GM23338 (cell line): ENCODE measurements around the gene ZNF648. TPM values are rescaled to one million over a fixed set of nuclear protein-coding genes. Genes with fewer than 3 reads are reported as not detected.

Source experiments
- ATAC-seq: fragments of 200-7000 bp; cut with Tn5 transposase; 3 replicates; pipeline ENCODE4 v1.9.1; 2020
- DNase-seq: peaks from one replicate; pipeline ENCODE4 v3.0.0-alpha.2; 2015; ENCODE audit warnings: low spot score
- H2AFZ ChIP-seq: fragments of 200-600 bp; sonication (generic); 2 replicates; pipeline ENCODE4 v1.8.0; 2016; ENCODE audit warnings: antibody characterized with exemption, mild to moderate bottlenecking, moderate library complexity
- H3F3A ChIP-seq: fragments of 200-600 bp; sonication (generic); replicated peaks from 2 replicates; pipeline ENCODE4 v1.8.0; 2017; ENCODE audit warnings: antibody characterized with exemption, mixed run types, low read depth
- H3K27ac ChIP-seq: fragments of 200-600 bp; sonication (generic); 2 replicates; pipeline ENCODE4 v1.6.1; 2016; ENCODE audit warnings: low read depth
- H3K27me3 ChIP-seq: fragments of 200-600 bp; sonication (generic); 2 replicates; pipeline ENCODE4 v1.8.0; 2016; ENCODE audit warnings: mild to moderate bottlenecking, mixed run types, moderate library complexity; ENCODE audit not compliant: insufficient read depth
- H3K36me3 ChIP-seq: fragments of 200-600 bp; sonication (generic); 2 replicates; pipeline ENCODE4 v1.8.0; 2016; ENCODE audit warnings: mild to moderate bottlenecking; ENCODE audit not compliant: insufficient read depth
- H3K4me1 ChIP-seq: fragments of 200-600 bp; sonication (generic); 2 replicates; pipeline ENCODE4 v1.8.0; 2016; ENCODE audit warnings: mild to moderate bottlenecking, moderate library complexity; ENCODE audit not compliant: insufficient read depth
- H3K4me2 ChIP-seq: fragments of 200-600 bp; sonication (generic); 2 replicates; pipeline ENCODE4 v1.7.1; 2017; ENCODE audit warnings: mixed run types
- H3K4me3 ChIP-seq: fragments of 200-600 bp; sonication (generic); 2 replicates; pipeline ENCODE4 v1.6.1; 2016; ENCODE audit warnings: mixed run types
- H3K79me2 ChIP-seq: fragments of 200-600 bp; sonication (generic); replicated peaks from 2 replicates; pipeline ENCODE4 v1.8.0; 2017; ENCODE audit warnings: mild to moderate bottlenecking; ENCODE audit not compliant: insufficient read depth
- H3K9me2 ChIP-seq: fragments of 200-600 bp; sonication (generic); 2 replicates; pipeline ENCODE4 v1.8.0; 2017; ENCODE audit not compliant: insufficient read depth
- H4K20me1 ChIP-seq: fragments of 200-600 bp; sonication (generic); replicated peaks from 2 replicates; pipeline ENCODE4 v1.8.0; 2017; ENCODE audit warnings: mild to moderate bottlenecking; ENCODE audit not compliant: insufficient read depth
- H3K27ac Mint-ChIP-seq: 2 replicates; pipeline ENCODE4 v1.8.0; 2020; ENCODE audit warnings: inconsistent platforms, mild to moderate bottlenecking, moderate library complexity, mixed read lengths
- H3K27me3 Mint-ChIP-seq: 3 replicates; pipeline ENCODE4 v1.8.0; 2022; ENCODE audit warnings: low read depth, mild to moderate bottlenecking, moderate library complexity, mixed read lengths, inconsistent platforms; ENCODE audit not compliant: insufficient read depth, poor library complexity
- H3K36me3 Mint-ChIP-seq: 3 replicates; pipeline ENCODE4 v1.8.0; 2021; ENCODE audit warnings: low read depth, mild to moderate bottlenecking, inconsistent platforms, moderate library complexity, mixed read lengths
- H3K4me1 Mint-ChIP-seq: 3 replicates; pipeline ENCODE4 v1.8.0; 2020; ENCODE audit warnings: mild to moderate bottlenecking, inconsistent platforms, mixed read lengths
- H3K4me3 Mint-ChIP-seq: 3 replicates; pipeline ENCODE4 v1.8.0; 2021; ENCODE audit warnings: moderate library complexity, mild to moderate bottlenecking, inconsistent platforms, mixed read lengths
- H3K9me3 Mint-ChIP-seq: 3 replicates; pipeline ENCODE4 v1.8.0; 2020; ENCODE audit warnings: moderate library complexity, mild to moderate bottlenecking, inconsistent platforms, mixed read lengths
- CREB1 ChIP-seq: fragments of 250-450 bp; sonication (Bioruptor Pico); IDR thresholded peaks from 2 replicates; pipeline ENCODE4 v1.5.0; 2020; ENCODE audit warnings: low read depth, mild to moderate bottlenecking, moderate library complexity
- ETS1 ChIP-seq: IDR thresholded peaks from 2 replicates; pipeline ENCODE4 v1.6.1; 2016; ENCODE audit warnings: antibody characterized with exemption
- EZH2 ChIP-seq: fragments of 200-600 bp; sonication (generic); IDR thresholded peaks from one replicate; pipeline ENCODE4 v1.8.0; 2017; ENCODE audit warnings: antibody characterized with exemption, mild to moderate bottlenecking, low read depth; ENCODE audit not compliant: unreplicated experiment
- EZH2phosphoT487 ChIP-seq: fragments of 200-600 bp; sonication (generic); IDR thresholded peaks from one replicate; pipeline ENCODE4 v1.8.1; 2018; ENCODE audit warnings: antibody characterized with exemption; ENCODE audit not compliant: unreplicated experiment
- JUNB ChIP-seq: IDR thresholded peaks from one replicate; pipeline ENCODE4 v1.6.1; 2016; ENCODE audit warnings: antibody characterized with exemption; ENCODE audit not compliant: unreplicated experiment
- NANOG ChIP-seq: IDR thresholded peaks from 2 replicates; pipeline ENCODE4 v1.6.1; 2016; ENCODE audit warnings: antibody characterized with exemption, borderline replicate concordance
- POLR2AphosphoS5 ChIP-seq: IDR thresholded peaks from 2 replicates; pipeline ENCODE4 v1.6.1; 2016; ENCODE audit warnings: antibody characterized with exemption, low read depth
- REST ChIP-seq: IDR thresholded peaks from one replicate; pipeline ENCODE4 v1.6.1; 2018; ENCODE audit warnings: antibody characterized with exemption; ENCODE audit not compliant: unreplicated experiment
- STAT1 ChIP-seq: IDR thresholded peaks from one replicate; pipeline ENCODE4 v1.6.1; 2016; ENCODE audit warnings: antibody characterized with exemption; ENCODE audit not compliant: unreplicated experiment
- ZNF114 ChIP-seq: fragments of 250-450 bp; sonication (Bioruptor Pico); IDR thresholded peaks from 2 replicates; pipeline ENCODE4 v1.5.0; 2020; ENCODE audit warnings: mild to moderate bottlenecking, moderate library complexity
- ZNF331 ChIP-seq: fragments of 250-450 bp; sonication (Bioruptor Pico); IDR thresholded peaks from 2 replicates; pipeline ENCODE4 v1.5.0; 2020; ENCODE audit warnings: low read depth, mild to moderate bottlenecking, moderate library complexity
- ZNF462 ChIP-seq: fragments of 250-450 bp; sonication (Bioruptor Pico); IDR thresholded peaks from 2 replicates; pipeline ENCODE4 v1.5.0; 2020; ENCODE audit warnings: mild to moderate bottlenecking, moderate library complexity
- polyA plus RNA-seq: library from polyadenylated mRNA; unstranded; fragments of >200 nt; fragmentation: Nextera tagmentation; extraction: Ambion mirVana; gene quantifications from 2 replicates; pipeline ENCODE4 v1.2.1, GENCODE V29; 2016
- total RNA-seq: library from RNA; depleted of rRNA; stranded (reverse); fragments of >200 nt; shearing (Covaris generic); gene quantifications from 2 replicates; pipeline ENCODE4 v1.2.3, GENCODE V29; 2014
- TF ChIP-seq, protein P1 (sequence below), 2 experiments: fragments of 200-600 bp in 1 of 2; sonication (generic) in 1 of 2; conservative IDR thresholded peaks; 2 replicates each; pipeline versions ENCODE4 v1.5.1 to v1.6.1; 2016 to 2017; ENCODE audit warnings: antibody characterized with exemption in 2 of 2, low read depth in 2 of 2, mild to moderate bottlenecking in 2 of 2, moderate library complexity in 1 of 2

The ZNF648 gene
- total and polyA plus RNA-seq, 2 experiments from 2014 or later, result 0.24 to 1.2 TPM

DNA sequence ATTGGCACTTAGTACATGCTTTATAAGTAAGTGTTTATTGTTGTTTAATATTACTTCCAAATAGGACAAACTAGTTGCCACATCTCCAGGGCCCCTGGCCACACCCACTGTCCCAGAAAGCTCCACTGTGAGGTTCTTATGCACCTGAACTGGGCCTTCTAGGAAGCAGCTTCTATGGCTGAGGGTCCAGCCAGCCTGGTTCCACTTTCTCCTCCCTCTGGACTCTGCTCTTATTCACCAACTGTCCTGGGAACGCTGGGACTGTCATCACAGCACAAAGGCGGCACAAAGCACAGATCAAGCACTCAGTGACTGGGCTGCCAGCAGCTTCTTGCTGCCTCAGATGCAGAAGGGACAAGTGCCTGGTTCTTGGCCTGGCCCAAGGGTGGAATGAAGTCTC, 29.6 kb upstream of the ZNF648 start:
- no peaks in the 10 kb centered on the region for H3K79me2 ChIP-seq
- no peak overlapping the region for H3K4me3 ChIP-seq
- no peak overlapping the region for H3K27ac ChIP-seq
- Mint-ChIP-seq H3K9me3 (no peaks in the 10 kb centered on the region; the same call in 2 of the 3 replicates), H3K36me3 (no peaks in the 10 kb centered on the region), H3K4me1 (peaks cover 8% of the 10 kb centered on the region), H3K4me3 (no peak overlapping the region), H3K27me3 (peaks cover 12% of the 10 kb centered on the region), H3K27ac (no peak overlapping the region)
- TF ChIP-seq ETS1, result no peak
- no peak for TF ChIP-seq STAT1
- no peak for TF ChIP-seq JUNB
- TF ChIP-seq, protein P1, sequence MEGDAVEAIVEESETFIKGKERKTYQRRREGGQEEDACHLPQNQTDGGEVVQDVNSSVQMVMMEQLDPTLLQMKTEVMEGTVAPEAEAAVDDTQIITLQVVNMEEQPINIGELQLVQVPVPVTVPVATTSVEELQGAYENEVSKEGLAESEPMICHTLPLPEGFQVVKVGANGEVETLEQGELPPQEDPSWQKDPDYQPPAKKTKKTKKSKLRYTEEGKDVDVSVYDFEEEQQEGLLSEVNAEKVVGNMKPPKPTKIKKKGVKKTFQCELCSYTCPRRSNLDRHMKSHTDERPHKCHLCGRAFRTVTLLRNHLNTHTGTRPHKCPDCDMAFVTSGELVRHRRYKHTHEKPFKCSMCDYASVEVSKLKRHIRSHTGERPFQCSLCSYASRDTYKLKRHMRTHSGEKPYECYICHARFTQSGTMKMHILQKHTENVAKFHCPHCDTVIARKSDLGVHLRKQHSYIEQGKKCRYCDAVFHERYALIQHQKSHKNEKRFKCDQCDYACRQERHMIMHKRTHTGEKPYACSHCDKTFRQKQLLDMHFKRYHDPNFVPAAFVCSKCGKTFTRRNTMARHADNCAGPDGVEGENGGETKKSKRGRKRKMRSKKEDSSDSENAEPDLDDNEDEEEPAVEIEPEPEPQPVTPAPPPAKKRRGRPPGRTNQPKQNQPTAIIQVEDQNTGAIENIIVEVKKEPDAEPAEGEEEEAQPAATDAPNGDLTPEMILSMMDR (conservative IDR thresholded peaks at IDR 0.05; ENCODE audit: low read depth in 2 of 2), result no peak
- TF ChIP-seq NANOG, result no peak
- no peak for TF ChIP-seq ZNF331 (CRISPR knock-in tag)
- TF ChIP-seq POLR2AphosphoS5, result no peak
- no peak for TF ChIP-seq ZNF114 (CRISPR knock-in tag)
- no peak for TF ChIP-seq EZH2phosphoT487
- TF ChIP-seq REST, result no peak
- no peak for TF ChIP-seq EZH2
- no peak for TF ChIP-seq CREB1 (CRISPR knock-in tag)
- TF ChIP-seq ZNF462 (CRISPR knock-in tag), result no peak
- H3K4me2 ChIP-seq, result no peak overlapping the region
- no peaks in the 10 kb centered on the region for H4K20me1 ChIP-seq
- H3K4me1 ChIP-seq, result peaks cover 6% of the 10 kb centered on the region; the same call in 1 of the 2 replicates
- ATAC-seq (no peak), DNase-seq (no peak)
- H3K27me3 ChIP-seq, result no peaks in the 10 kb centered on the region
- no peak overlapping the region for H2AFZ ChIP-seq
- H3F3A ChIP-seq, result no peaks in the 10 kb centered on the region
- no peaks in the 10 kb centered on the region for H3K36me3 ChIP-seq
- peaks cover 13% of the 10 kb centered on the region; the same call in 1 of the 2 replicates for H3K9me2 ChIP-seq
